ENCODE results near the gene FAM181A.

DNA sequence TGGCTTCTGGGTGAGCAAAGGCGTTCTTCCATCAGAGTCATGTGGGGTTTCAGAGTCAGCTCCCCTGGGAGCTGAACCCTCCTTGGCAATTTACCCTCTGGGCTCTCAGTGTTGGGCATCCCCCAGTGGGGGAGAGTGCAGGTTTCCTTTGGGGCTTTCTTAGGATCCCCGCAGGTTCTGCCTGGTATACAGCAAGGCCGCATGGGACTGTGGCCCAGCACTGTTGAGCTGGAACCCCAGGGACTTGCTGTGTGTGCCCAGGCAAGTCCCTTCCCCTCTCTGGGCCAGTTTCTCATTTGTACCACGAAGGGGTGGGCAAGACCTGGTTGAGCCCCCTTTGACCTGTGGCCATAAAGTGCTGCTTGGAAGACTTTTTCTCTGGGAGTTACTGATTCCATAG, 5.5 kb downstream of the FAM181A start:
- no peak for TF ChIP-seq EZH2 (IDR thresholded peaks at IDR 0.05; ENCODE audit: borderline replicate concordance, low read depth, low read length, severe bottlenecking)
- TF ChIP-seq, protein P1, sequence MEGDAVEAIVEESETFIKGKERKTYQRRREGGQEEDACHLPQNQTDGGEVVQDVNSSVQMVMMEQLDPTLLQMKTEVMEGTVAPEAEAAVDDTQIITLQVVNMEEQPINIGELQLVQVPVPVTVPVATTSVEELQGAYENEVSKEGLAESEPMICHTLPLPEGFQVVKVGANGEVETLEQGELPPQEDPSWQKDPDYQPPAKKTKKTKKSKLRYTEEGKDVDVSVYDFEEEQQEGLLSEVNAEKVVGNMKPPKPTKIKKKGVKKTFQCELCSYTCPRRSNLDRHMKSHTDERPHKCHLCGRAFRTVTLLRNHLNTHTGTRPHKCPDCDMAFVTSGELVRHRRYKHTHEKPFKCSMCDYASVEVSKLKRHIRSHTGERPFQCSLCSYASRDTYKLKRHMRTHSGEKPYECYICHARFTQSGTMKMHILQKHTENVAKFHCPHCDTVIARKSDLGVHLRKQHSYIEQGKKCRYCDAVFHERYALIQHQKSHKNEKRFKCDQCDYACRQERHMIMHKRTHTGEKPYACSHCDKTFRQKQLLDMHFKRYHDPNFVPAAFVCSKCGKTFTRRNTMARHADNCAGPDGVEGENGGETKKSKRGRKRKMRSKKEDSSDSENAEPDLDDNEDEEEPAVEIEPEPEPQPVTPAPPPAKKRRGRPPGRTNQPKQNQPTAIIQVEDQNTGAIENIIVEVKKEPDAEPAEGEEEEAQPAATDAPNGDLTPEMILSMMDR (IDR thresholded peaks at IDR 0.05; ENCODE audit: borderline replicate concordance, extremely low read depth, low read length, poor library complexity, severe bottlenecking), result no peak

Data from DND-41 (cell line).